ENCODE measurements around the gene RBFOX2. TPM values are rescaled to one million over a fixed set of nuclear protein-coding genes. Genes with fewer than 3 reads are reported as not detected.

The RBFOX2 gene
- total and polyA plus RNA-seq, 2 of the 8 experiments (the other 6 are each of a cell fraction or from before 2014, with no cell fraction given), result 121 to 122 TPM

DNA sequence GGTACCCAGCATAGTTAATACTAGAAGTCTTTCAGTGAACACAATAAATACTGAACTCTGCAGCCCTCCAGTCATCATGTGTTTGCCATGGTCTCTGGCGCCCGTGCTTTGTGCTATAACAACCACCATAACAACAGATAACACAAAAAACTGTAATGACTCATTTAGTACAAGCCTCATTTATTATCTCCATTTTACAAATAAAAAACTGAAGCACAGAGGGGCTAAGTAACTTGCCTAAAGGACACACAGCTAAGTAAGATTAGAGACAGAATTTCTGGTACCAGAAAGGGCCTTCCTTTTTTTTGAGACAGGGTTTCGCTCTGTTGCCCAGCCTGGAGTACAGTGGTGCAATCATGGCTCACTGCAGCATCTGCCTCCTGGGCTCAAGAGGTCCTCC lies 19.5 kb downstream of the RBFOX2 start:
- Histone ChIP-seq H3K9me3 (ENCODE audit: insufficient read depth in 2 of 2, low read depth in 1 of 2, low read length in 1 of 2) (no peaks in the 10 kb centered on the region), H3K4ac (replicated peaks; ENCODE audit: insufficient read length, low read depth, low read length) (no peak overlapping the region), H3K9ac (replicated peaks in 1 of 4; ENCODE audit: extremely low read depth in 1 of 4, low read depth in 3 of 4, low read length in 3 of 4) (no peak overlapping the region), H4K8ac (ENCODE audit: extremely low read depth, insufficient read depth, low read length) (no peak overlapping the region), H2AK5ac (ENCODE audit: low read depth, low read length) (no peak overlapping the region), H3K23ac (ENCODE audit: insufficient read length) (no peak overlapping the region), H3K79me1 (ENCODE audit: low read depth, low read length) (peaks cover 15% of the 10 kb centered on the region), H3K14ac (ENCODE audit: insufficient read length) (no peak overlapping the region), H3K18ac (ENCODE audit: extremely low read depth, low read length) (no peak overlapping the region), H3K79me2 (ENCODE audit: control insufficient read depth in 1 of 2, insufficient read depth in 2 of 2, low read length in 2 of 2) (peaks cover under 1 to 92% of the 10 kb centered on the region in 2 experiments; a peak in 3 of 4 replicates), H3K4me2 (ENCODE audit: insufficient read depth in 1 of 2, low read depth in 2 of 2, low read length in 2 of 2) (no peak overlapping the region; a peak in 1 of 4 replicates), H3K56ac (replicated peaks; ENCODE audit: insufficient read length, low read depth, low read length) (no peak overlapping the region), H4K91ac (replicated peaks; ENCODE audit: insufficient read length, low read length) (no peak overlapping the region), H2BK5ac (ENCODE audit: low read depth, low read length) (no peak overlapping the region), H3K4me1 (replicated peaks in 1 of 4; ENCODE audit: control insufficient read depth in 3 of 4, insufficient read depth in 4 of 4, low read length in 3 of 4) (peaks cover 3 to 17% (median 10%) of the 10 kb centered on the region in 4 experiments; a peak in 6 of 7 replicates), H2BK120ac (replicated peaks; ENCODE audit: low read depth, low read length) (no peak overlapping the region), H4K5ac (ENCODE audit: insufficient read length, low read depth, low read length) (no peak overlapping the region), H3K4me3 (ENCODE audit: extremely low read depth in 1 of 4, insufficient read depth in 2 of 4, low read depth in 3 of 4, low read length in 4 of 4) (no peak overlapping the region), H2BK12ac (ENCODE audit: low read depth, low read length) (no peak overlapping the region), H3K23me2 (ENCODE audit: low read depth, low read length) (no peaks in the 10 kb centered on the region; the same call in 1 of the 2 replicates), H3K27me3 (replicated peaks in 1 of 4; ENCODE audit: control insufficient read depth in 3 of 4, extremely low read depth in 1 of 4, insufficient read depth in 3 of 4, low read length in 3 of 4) (no peaks in the 10 kb centered on the region), H4K20me1 (replicated peaks in 1 of 2; ENCODE audit: control insufficient read depth in 1 of 2, insufficient read depth in 2 of 2, low read length in 2 of 2) (peaks cover 4 to 16% of the 10 kb centered on the region in 2 experiments), H3K36me3 (ENCODE audit: control insufficient read depth in 2 of 4, insufficient read depth in 4 of 4, low read length in 3 of 4) (no peaks in the 10 kb centered on the region), H2AFZ (ENCODE audit: low read length) (no peak overlapping the region), H2BK15ac (ENCODE audit: low read length) (no peak overlapping the region), H3K27ac (ENCODE audit: low read depth, low read length) (no peak overlapping the region), H2BK20ac (ENCODE audit: low read length) (no peak overlapping the region)
- CTCF ChIA-PET (ENCODE audit: partially characterized antibody), result interaction anchor here (1.0 kb wide), 1 partner anchor 10 kb away, joined by 3 read pairs; no protein-coding TSS in a partner anchor
- FAIRE-seq (no peak), DNase-seq (ENCODE audit: low read depth in 1 of 2, low spot score in 2 of 2) (no peak)
- WGBS, 2 experiments (ENCODE audit: extremely low coverage in 1 of 2, insufficient coverage in 1 of 2, insufficient read length in 1 of 2, insufficient replicate concordance in 2 of 2, low coverage in 1 of 2, low lambda C conversion rate in 2 of 2, missing lambda C conversion rate in 1 of 2), result 96% methylated on average over 3 of the region's 3 CpGs; no CpG with 5 or more reads in 1 of the 2 experiments
- TF ChIP-seq, protein P1, sequence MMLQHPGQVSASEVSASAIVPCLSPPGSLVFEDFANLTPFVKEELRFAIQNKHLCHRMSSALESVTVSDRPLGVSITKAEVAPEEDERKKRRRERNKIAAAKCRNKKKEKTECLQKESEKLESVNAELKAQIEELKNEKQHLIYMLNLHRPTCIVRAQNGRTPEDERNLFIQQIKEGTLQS (IDR thresholded peaks at IDR 0.05; ENCODE audit: insufficient read depth, low read depth, low read length), result no peak
- TF ChIP-seq POLR2A (IDR thresholded peaks at IDR 0.05; ENCODE audit: control extremely low read depth in 1 of 2, low read depth in 2 of 2, low read length in 2 of 2) (no peak), HDAC6 (IDR thresholded peaks at IDR 0.05; ENCODE audit: low read depth, low read length) (no peak), TCF12 (IDR thresholded peaks at IDR 0.05; ENCODE audit: low read depth, low read length) (no peak), RNF2 (IDR thresholded peaks at IDR 0.05; ENCODE audit: borderline replicate concordance, low read depth, low read length, missing control alignments, poor library complexity, severe bottlenecking) (no peak), ASH2L (IDR thresholded peaks at IDR 0.05; ENCODE audit: low read length) (no peak), BACH1 (IDR thresholded peaks at IDR 0.05; ENCODE audit: low read length) (no peak), TEAD4 (IDR thresholded peaks at IDR 0.05; ENCODE audit: low read depth, low read length) (no peak), HDAC2 (IDR thresholded peaks at IDR 0.05; ENCODE audit: borderline replicate concordance in 1 of 2, low read depth in 2 of 2, low read length in 2 of 2) (no peak), EGR1 (IDR thresholded peaks at IDR 0.05; ENCODE audit: borderline replicate concordance, low read depth, low read length) (no peak), SP2 (IDR thresholded peaks at IDR 0.05; ENCODE audit: low read length) (no peak), CREB1 (IDR thresholded peaks at IDR 0.05) (no peak), GTF2F1 (IDR thresholded peaks at IDR 0.05; ENCODE audit: borderline replicate concordance, low read depth, low read length) (no peak), CTBP2 (IDR thresholded peaks at IDR 0.05; ENCODE audit: borderline replicate concordance, insufficient read depth, insufficient read length, low read length) (no peak)
- POLR2A ChIA-PET (ENCODE audit: partially characterized antibody), result no interaction called here

All from H1 (cell line).